HCT116 (cell line): ENCODE results near the gene KIRREL2. TPM values are rescaled to one million over a fixed set of nuclear protein-coding genes. Genes with fewer than 3 reads are reported as not detected.

ENCODE experiments used
- ATAC-seq: fragments of 200-7000 bp; cut with Tn5 transposase; 2 replicates; pipeline ENCODE4 v1.9.1; 2020; ENCODE audit warnings: mild to moderate bottlenecking, moderate library complexity
- BruUV-seq: library from RNA; stranded (reverse); fragments of 400-500 nt; replicated peaks from 2 replicates; lab custom pipeline; 2021; lab: Mats Ljungman, UMichigan
- CTCF ChIA-PET: fragments of 300-600 bp; sonication (Branson Sonifier 250); formaldehyde crosslinking; loops from one replicate; lab custom pipeline; 2021; ENCODE audit warnings: antibody characterized with exemption; lab: Charles Lee
- POLR2A ChIA-PET: fragments of 300-600, 350-600 bp; sonication (Branson Sonifier 250); formaldehyde crosslinking; loops from one replicate; lab custom pipeline; 2021; ENCODE audit warnings: antibody characterized with exemption; lab: Charles Lee
- RAD21 ChIA-PET, 2 experiments: fragments of 300-600 bp; sonication (Branson Sonifier 250); formaldehyde crosslinking; loops; one replicate each; lab custom pipeline; 2023; ENCODE audit warnings: low total read pairs in 2 of 2; ENCODE audit not compliant: uncharacterized antibody in 2 of 2, unreplicated experiment in 2 of 2, low non-redundant PET in 1 of 2; lab: Charles Lee
- DNase-seq: peaks from one replicate; pipeline ENCODE4 v3.0.0-alpha.2; 2010; ENCODE audit warnings: low read depth, low spot score
- H2AFZ ChIP-seq: fragments of 200-600 bp; shearing (Covaris generic), sonication (generic); 2 replicates; pipeline ENCODE4 v1.6.1; 2017; ENCODE audit warnings: low read depth, mixed run types, mixed read lengths, antibody characterized with exemption, low read length; ENCODE audit not compliant: poor library complexity, severe bottlenecking
- H3K27ac ChIP-seq: 2 replicates; pipeline ENCODE4 v1.5.1; 2012; ENCODE audit warnings: low read depth, low read length
- H3K27me3 ChIP-seq: fragments of 200-600 bp; sonication (generic); 2 replicates; pipeline ENCODE4 v1.6.1; 2016; ENCODE audit warnings: mixed run types, low read length, mixed read lengths; ENCODE audit not compliant: insufficient read depth
- H3K36me3 ChIP-seq, 2 experiments: fragments of 200-500 bp in 1 of 2; fragments of 200-600 bp in 1 of 2; sonication (Bioruptor generic) in 1 of 2; sonication (generic) in 1 of 2; 2 replicates each; pipeline versions ENCODE4 v1.5.1 to v1.6.1; 2014 to 2016; ENCODE audit warnings: low read length in 2 of 2, inconsistent platforms in 1 of 2, mixed read lengths in 1 of 2, mixed run types in 1 of 2; ENCODE audit not compliant: insufficient read depth in 2 of 2, control insufficient read depth in 1 of 2
- H3K4me1 ChIP-seq, 2 experiments: fragments of 200-600 bp in 1 of 2; sonication (generic) in 1 of 2; 2 replicates each; pipeline versions ENCODE4 v1.5.1 to v1.6.1; 2012 to 2017; ENCODE audit warnings: low read length in 2 of 2, inconsistent platforms in 1 of 2, mild to moderate bottlenecking in 1 of 2, mixed read lengths in 1 of 2, mixed run types in 1 of 2, moderate library complexity in 1 of 2; ENCODE audit not compliant: insufficient read depth in 2 of 2, control insufficient read depth in 1 of 2
- H3K4me2 ChIP-seq: fragments of 200-600 bp; sonication (generic); 2 replicates; pipeline ENCODE4 v1.6.1; 2017; ENCODE audit warnings: mixed run types, low read length, mixed read lengths
- H3K4me3 ChIP-seq, 2 experiments: fragments of 200-600 bp in 1 of 2; sonication (generic) in 1 of 2; replicated peaks in 1 of 2; 2 replicates each; pipeline ENCODE4 v1.5.1; 2011 to 2016; ENCODE audit warnings: low read length in 2 of 2, control low read depth in 1 of 2, low read depth in 1 of 2, mild to moderate bottlenecking in 1 of 2, mixed read lengths in 1 of 2, mixed run types in 1 of 2
- H3K79me2 ChIP-seq: fragments of 200-600 bp; sonication (generic); 2 replicates; pipeline ENCODE4 v1.6.1; 2017; ENCODE audit warnings: mild to moderate bottlenecking, mixed run types, low read length, moderate library complexity, mixed read lengths; ENCODE audit not compliant: insufficient read depth
- H3K9ac ChIP-seq: fragments of 200-600 bp; sonication (generic); 2 replicates; pipeline ENCODE4 v1.6.1; 2016; ENCODE audit warnings: low read length, mixed read lengths
- H3K9me2 ChIP-seq: fragments of 200-600 bp; sonication (generic), shearing (Covaris generic); 2 replicates; pipeline ENCODE4 v1.6.1; 2017; ENCODE audit warnings: mixed run types, mild to moderate bottlenecking, moderate library complexity; ENCODE audit not compliant: insufficient read depth
- H3K9me3 ChIP-seq, 2 experiments: fragments of 200-500 bp in 1 of 2; fragments of 200-600 bp in 1 of 2; sonication (Bioruptor generic) in 1 of 2; sonication (generic) in 1 of 2; 2 replicates each; pipeline ENCODE4 v1.6.1; 2014 to 2017; ENCODE audit warnings: low read length in 2 of 2, mixed read lengths in 2 of 2, inconsistent platforms in 1 of 2, low read depth in 1 of 2, mild to moderate bottlenecking in 1 of 2, mixed run types in 1 of 2, moderate library complexity in 1 of 2; ENCODE audit not compliant: control insufficient read depth in 1 of 2, insufficient read depth in 1 of 2
- H4K20me1 ChIP-seq: fragments of 200-600 bp; sonication (generic), shearing (Covaris generic); 2 replicates; pipeline ENCODE4 v1.6.1; 2017; ENCODE audit warnings: mixed run types, mild to moderate bottlenecking, moderate library complexity; ENCODE audit not compliant: insufficient read depth
- CEBPB ChIP-seq: IDR thresholded peaks from 2 replicates; pipeline ENCODE4 v1.6.1; 2012; ENCODE audit warnings: low read depth
- ELF1 ChIP-seq: IDR thresholded peaks from 2 replicates; pipeline ENCODE4 v1.6.1; 2012; ENCODE audit warnings: low read depth, borderline replicate concordance
- EZH2phosphoT487 ChIP-seq: fragments of 200-600 bp; IDR thresholded peaks from 2 replicates; pipeline ENCODE4 v1.6.1; 2018; ENCODE audit warnings: antibody characterized with exemption, borderline replicate concordance
- MAX ChIP-seq: IDR thresholded peaks from 2 replicates; pipeline ENCODE4 v1.6.1; 2012
- POLR2A ChIP-seq: IDR thresholded peaks from 2 replicates; pipeline ENCODE4 v1.7.0; 2011; ENCODE audit warnings: borderline replicate concordance; ENCODE audit not compliant: insufficient read depth, insufficient read length; ENCODE audit errors: extremely low read depth
- RAD21 ChIP-seq: IDR thresholded peaks from 2 replicates; pipeline ENCODE4 v1.6.1; 2012; ENCODE audit warnings: low read depth, mild to moderate bottlenecking
- SIN3A ChIP-seq: IDR thresholded peaks from 2 replicates; pipeline ENCODE4 v1.6.1; 2012; ENCODE audit warnings: low read depth
- SP1 ChIP-seq: IDR thresholded peaks from 2 replicates; pipeline ENCODE4 v1.6.1; 2012; ENCODE audit warnings: low read depth
- ZBTB33 ChIP-seq: IDR thresholded peaks from 2 replicates; pipeline ENCODE4 v1.6.1; 2011; ENCODE audit warnings: mild to moderate bottlenecking, low read length, moderate library complexity; ENCODE audit not compliant: insufficient replicate concordance; ENCODE audit errors: extremely low read depth
- intact Hi-C: fragments of 100-400 bp; cut with micrococcal nuclease; formaldehyde crosslinking; loops from 2 replicates; pipeline ENCODE4 v1.10.0; 2022
- total RNA-seq: library from RNA; stranded (reverse); gene quantifications from one replicate; pipeline ENCODE4 v1.2.1, GENCODE V29; 2021; ENCODE audit not compliant: unreplicated experiment

The KIRREL2 gene
- total RNA-seq, 1 experiment from 2014 or later = 1.3 TPM

- Histone ChIP-seq H3K4me2 (peak overlapping the region; percentile 80), H4K20me1 (no peaks in the 10 kb centered on the region), H3K79me2 (no peaks in the 10 kb centered on the region), H3K9ac (peak overlapping the region; percentile 48), H3K4me1 (peaks cover 15 to 30% of the 10 kb centered on the region in 2 experiments; a peak in 3 of 4 replicates), H3K27me3 (no peaks in the 10 kb centered on the region), H3K9me3 (no peaks in the 10 kb centered on the region), H3K36me3 (no peaks in the 10 kb centered on the region), H3K27ac (no peak overlapping the region; the same call in 1 of the 2 replicates), H2AFZ (no peak overlapping the region), H3K4me3 (peak overlapping the region; percentile 49 to 61), H3K9me2 (no peaks in the 10 kb centered on the region)
- TF ChIP-seq ZBTB33 (no peak), RAD21 (no peak), SIN3A (no peak), EZH2phosphoT487 (no peak), MAX (no peak), SP1 (no peak), POLR2A (no peak), ELF1 (no peak), CEBPB (no peak)
- ChIA-PET RAD21 (interaction anchor here in 1 of 2 experiments (0.6 kb wide), 2 partner anchors 185 to 601 kb away, joined by 3 to 4 read pairs; partner anchors contain the start of gene THAP8), POLR2A (interaction anchor here (0.9 kb wide), 1 partner anchor 11 kb away, joined by 4 read pairs; no protein-coding TSS in a partner anchor), CTCF (interaction anchor here (2.5 kb wide), 1 partner anchor 11 kb away, joined by 12 read pairs; no protein-coding TSS in a partner anchor)
- intact Hi-C loops = no loop called here
- ATAC-seq (no peak), DNase-seq (no peak)
- no TSS peak for BruUV-seq
Observed at GRCh38 chr19:35868823-35869326, 12.2 kb downstream of the KIRREL2 start.
